HG02571 (cell line): ENCODE measurements around the gene BIRC5.

Experiments
- ATAC-seq: cut with Tn5 transposase; IDR thresholded peaks from one replicate; pipeline ENCODE4 v1.9.1; 2021; ENCODE audit warnings: mild to moderate bottlenecking, moderate library complexity; ENCODE audit not compliant: unreplicated experiment

The BIRC5 gene

DNA sequence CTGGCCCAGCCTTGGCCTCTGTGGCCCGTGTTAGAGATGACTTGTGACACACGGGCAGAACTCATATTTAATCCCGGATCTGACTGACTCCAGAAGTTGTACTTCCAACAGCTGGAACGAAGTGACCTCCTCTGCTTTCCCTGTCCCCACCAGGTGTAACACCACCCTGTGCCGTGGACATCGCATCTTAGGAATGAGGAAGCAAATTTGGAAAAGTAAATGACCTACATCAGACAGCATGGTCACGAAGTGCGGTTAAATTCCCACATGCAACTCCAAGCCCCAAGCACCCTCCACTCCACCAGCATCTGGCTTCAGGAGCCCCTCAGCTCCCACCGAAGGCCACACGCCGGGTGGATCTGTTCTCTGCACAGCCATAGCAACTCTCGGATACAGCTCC is 30.1 kb upstream of the BIRC5 start:
- no peak for ATAC-seq

DNA sequence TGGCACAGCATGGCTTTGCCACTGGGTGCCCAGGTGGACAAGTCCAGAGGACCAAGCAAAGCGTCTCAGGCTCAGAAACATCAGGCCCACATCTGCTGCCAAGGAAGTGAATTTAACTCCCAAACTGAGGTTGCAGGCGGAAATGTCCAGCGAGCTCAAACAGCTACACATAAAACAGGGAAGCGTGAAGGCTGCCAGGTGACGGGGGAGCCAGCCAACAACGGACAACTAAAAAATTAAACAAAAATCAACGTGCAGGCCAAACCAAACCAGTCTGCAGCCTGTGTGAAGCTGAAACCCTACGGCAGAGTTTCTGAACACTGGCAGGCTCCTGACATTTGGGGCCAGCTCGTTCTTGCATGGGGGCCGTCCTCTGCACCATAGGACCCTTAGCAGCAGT is 29.7 kb upstream of the BIRC5 start:
- no peak for ATAC-seq

DNA sequence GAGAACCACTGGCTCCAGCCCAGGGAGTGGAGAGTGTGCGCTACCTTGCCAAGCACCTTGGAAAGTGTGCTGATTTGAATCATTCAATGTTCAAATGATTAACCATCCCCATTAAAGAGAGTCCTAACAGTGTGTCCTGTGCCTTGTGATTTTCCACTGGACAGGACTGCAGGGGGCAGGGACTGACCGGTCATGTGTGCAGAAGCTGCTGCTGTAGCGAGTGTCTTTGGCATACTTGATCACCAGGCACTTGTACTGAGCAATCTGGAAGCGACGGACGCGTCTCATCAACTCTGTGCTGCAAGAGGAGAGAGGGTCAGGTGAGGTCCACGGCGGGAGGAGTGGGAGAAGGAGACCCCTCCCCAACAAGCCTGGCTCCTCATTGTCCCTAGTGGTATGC is 29.2 kb upstream of the BIRC5 start:
- no peak for ATAC-seq

DNA sequence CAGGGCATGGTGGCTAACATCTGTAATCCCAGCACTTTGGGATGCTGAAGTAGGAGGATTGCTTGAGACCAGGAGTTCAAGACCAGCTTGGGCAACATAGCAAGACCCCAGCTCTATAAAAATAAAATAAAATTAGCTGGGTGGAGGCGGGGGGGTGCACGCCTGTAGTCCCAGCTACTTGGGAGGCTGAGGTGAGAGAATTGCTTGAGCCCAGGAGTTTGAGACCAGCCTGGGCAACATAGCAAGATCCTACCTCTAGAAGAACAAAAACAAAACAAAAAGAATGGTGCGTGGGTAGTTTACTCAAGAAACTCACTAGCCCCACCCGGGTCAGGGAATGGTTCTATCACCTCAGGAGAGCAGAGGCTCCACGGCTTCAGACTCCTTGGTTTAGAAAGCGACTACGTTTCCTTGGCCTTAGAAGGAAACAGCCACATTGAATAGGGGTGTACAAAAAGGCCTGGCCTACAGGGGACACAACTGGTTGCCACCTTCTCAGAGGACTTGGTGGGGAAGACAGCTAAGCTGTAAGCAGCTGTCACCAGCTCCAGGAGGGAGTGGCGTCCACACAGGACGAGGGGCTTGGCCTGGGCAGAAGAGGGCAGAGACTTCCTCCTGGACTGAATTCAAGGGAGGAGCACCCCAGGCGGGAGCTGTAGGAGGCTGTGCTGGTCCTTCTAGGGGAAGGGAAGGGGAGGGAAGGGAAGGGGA is 27.9 kb upstream of the BIRC5 start:
- no peak for ATAC-seq

DNA sequence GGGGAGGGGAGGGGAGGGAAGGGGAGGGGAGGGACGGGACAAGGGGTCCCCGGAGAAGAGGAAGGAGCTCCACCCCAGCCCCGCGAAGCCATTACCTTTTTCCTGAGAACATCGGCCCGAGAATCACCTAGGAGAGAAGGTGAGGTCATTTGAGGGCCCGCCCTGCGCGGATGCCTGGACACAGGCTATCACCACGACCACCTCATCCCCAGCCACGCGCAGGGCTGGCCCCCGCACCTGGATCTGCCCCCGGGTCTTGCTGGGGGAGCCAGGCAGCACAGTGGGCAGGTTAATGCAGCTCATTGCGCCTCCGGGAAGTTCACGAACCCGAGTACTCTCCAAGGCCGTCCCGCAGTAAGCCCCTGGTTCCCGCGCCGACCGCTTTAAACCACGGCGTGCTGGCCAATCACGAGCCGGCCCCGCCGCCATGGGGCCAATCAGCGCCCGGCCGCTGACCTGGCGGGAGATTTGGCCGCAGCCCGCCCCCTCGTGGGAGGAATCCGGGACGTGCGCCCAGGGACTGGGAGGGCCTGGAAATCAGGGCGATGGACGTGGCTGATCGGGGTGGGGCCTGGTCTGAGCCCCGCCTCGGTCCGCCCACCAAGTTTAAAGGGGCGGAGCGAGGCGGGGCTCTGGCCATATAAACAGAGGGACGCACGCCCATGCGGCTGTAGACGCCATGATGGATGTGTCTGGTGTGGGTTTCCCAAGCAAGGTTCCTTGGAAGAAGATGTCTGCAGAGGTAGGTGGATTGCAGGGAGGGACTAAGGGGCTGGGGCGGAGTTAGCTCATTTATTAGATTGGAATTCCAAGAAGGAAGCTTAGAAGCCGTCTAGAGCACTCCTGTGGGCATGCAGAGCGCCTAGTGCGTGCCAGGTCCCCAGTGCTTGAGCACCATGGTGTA is 27.1 kb upstream of the BIRC5 start, which contains the start of the genes AFMID and TK1:
TSS of gene AFMID (plus strand) at position 671 of the 904 bp plus-strand sequence. CDS start at position 680, 9 bp downstream.
TSS of gene TK1 (minus strand) at position 361 of the 904 bp plus-strand sequence. CDS start at position 303, 58 bp downstream.
- ATAC-seq, result peak; percentile 91

DNA sequence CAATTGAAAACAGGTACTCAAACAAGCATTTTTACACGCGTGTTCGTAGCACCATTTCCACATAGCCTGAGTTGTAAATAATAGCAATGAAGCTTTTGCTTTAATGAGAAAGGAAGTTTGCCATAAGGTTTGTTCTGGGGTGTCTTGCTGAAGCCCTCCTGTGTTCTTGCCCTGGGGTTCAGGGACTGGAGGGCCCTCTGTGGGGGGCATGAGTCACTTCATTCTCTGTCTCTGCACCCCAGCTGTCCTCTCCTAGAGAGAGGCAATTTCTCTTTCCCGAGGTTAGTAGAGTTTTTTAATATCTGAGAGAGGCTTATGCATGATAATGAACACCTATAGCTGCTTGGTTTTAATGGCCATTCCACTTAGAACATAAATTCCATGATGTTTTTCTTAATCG is 17.3 kb upstream of the BIRC5 start:
- no peak for ATAC-seq

DNA sequence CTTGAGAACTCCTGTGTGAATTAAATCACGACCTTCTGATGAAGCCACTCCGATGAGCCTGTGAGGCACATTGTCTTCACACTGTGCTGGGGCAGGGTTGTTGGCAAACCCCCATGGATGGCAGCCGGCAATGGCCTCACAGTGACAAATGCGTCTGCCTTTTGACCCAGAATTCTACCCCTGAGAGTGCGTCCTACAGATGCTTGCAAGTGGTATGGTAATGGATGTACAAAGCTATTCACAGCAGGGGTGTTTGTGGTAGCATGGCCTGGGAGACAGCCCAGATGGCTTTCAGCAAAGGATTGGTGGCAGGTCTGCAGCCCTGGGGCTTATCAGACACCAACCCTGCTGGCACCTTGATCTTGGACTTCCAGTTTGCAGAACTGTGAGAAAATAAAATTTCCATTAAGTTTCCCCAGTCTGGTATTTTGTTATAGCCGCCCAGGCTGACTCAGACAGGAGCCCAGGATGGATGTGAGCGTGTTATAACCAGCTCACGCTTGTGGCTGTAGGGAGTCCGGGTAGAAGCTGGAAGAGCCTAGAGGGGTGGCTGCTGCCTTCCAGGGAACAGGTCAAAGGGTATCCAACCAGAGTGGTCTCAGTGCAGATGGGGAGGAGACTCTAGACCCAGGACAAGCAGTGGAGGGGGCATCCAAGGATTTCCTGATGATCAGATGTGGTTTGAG is 16.8 kb upstream of the BIRC5 start:
- ATAC-seq, result no peak

DNA sequence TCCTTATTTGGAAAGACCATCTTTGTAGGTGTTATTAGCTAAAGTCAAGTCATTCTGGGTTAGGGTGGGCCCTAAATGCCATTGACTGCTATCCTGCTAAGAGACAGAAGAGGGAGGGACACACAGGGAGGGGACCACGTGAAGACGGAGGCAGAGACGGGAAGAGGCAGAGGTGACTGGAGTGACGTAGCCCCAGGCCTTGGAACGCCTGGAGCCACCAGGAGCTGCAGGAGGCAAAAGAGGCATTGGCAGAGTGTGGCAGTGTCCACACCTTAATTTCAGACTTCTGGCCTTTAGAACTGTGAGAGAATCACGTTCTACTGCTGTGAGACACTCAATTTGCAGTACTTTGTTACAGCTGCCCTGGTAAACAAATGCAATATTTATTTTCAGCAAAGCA is 13.6 kb upstream of the BIRC5 start:
- no peak for ATAC-seq

DNA sequence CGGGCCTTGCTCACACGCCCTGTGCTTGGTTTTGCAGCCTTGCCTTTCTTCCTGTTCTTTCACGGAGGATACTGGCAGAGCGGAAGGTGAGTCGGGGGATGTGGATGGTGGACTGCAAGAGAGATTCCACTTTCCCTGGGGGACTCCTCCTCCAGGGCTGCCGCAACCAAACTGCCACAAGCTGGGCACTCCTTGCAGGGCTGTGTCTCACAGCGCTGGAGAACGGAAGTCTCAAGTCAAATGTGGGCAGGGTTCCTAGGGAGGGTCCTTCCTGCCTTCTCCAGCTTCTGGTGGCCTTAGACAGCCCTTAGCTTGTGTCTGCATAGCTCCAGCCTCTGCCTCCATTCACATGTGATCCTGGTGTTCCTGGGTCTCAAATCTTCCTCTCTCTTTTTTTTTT is 11.4 kb upstream of the BIRC5 start:
- ATAC-seq, result no peak

DNA sequence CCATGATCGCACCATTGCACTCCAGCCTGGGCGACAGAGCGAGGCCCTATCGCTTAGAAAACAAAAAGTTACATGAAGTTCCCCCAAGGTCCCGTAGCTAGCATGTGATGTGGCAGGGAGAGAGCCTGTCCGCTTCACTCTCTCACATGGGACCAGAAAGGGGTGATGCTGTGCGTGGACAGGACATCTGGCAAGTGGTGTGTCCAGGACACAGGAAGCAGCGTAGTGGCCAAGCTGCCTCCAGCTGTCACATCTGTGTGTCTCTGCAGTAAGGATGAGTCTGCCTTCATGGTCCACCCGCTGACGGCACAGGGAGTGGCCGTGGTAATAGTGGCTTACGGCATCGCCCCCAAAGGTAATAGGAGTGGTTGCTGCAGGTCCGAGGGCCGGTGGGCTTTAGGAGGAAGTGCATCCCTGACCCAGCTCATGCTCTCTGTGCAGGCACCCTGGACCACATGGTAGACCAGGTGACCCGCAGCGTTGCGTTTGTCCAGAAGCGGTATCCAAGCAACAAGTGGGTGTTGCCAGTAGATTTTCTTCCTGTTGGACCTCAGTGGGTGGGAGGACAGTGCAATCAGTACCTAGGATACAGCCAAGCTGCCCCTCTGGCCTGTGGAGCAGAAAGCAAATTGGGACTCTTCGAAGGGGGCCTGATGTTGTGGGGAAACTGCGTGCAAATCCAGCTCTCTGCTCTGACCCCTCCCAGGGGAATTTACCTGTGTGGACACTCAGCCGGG is 9.5 kb upstream of the BIRC5 start:
- no peak for ATAC-seq

DNA sequence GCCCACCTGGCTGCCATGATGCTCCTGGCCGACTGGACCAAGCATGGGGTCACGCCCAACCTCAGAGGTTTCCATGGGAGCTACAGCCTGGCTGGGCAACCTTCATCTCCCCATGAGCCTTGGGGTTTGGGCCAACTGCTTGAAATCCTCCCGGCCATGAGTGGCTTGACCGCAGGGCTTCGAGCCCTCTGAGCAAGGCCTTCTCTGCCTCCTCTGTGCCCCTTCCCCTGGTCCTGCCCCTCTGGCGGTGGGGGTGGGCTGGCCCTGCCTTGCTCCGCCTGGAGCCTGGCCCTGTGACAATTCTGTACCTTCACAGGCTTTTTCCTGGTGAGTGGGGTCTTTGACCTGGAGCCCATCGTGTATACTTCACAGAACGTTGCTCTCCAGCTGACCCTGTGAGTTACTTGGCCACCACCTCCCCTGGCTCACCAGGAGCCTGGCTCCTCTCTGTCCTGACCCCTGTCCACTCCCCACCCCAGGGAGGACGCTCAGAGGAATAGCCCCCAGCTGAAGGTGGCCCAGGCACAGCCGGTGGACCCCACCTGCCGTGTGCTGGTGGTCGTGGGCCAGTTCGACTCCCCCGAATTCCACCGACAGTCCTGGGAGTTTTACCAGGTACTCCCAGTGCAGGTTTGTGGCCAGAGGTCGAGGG is 8.8 kb upstream of the BIRC5 start:
- no peak for ATAC-seq

DNA sequence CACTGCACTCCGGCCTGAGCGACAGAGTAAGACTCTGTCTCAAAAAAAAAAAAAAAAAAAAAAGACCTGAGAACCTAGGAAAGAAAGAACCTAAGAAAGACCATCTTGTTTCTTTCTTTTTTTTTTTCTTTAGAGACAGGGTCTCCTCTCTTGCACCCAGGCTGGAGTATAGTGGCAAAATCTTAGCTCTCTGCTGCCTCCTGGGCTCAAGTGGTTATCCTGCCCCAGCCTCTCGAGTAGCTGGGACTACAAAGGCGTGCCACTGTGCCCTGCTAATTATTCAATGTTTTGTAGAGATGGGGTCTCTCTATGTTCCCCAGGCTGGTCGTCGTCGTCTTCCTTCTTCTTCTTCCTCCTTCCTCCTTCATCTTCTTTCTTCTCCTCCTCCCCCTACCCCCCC is 7.8 kb upstream of the BIRC5 start:
- ATAC-seq, result no peak

DNA sequence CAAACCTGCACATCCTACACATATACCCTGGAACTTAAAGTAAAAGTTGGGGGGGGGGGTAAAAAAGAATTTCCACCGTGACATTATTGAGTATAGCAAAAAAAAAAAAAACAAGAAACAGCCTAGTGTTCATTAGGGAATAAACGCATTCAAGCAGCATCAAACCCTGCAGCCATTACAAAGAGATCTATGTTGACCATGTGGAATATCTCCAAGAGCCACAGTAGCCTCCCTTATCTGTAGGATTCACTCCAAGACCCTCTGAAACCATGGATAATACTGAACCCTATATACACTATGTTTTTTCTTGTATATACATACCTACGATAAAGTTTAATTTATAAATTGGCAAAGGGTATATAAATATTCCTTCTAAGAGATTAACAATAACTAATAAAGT is 5.6 kb upstream of the BIRC5 start:
- no peak for ATAC-seq

DNA sequence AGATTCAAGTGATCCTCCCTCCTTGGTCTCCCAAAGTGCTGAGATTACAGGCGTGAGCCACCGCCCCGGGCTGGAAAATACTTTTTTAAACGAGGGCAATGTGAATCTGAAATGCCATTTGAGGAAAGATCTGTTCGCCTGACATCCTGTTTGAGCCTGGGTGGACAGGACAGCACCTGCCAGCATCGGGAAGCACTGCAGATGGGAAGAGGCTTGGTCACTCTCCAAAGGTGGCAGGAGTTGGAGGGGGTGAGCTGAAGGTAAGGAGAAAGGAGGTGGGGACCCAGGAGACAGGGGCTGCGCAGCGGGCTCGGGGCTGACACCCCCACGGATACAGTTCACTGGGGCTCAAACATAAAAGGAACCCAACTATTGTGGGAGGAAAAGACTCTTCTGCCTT is 3.9 kb upstream of the BIRC5 start:
- no peak for ATAC-seq

DNA sequence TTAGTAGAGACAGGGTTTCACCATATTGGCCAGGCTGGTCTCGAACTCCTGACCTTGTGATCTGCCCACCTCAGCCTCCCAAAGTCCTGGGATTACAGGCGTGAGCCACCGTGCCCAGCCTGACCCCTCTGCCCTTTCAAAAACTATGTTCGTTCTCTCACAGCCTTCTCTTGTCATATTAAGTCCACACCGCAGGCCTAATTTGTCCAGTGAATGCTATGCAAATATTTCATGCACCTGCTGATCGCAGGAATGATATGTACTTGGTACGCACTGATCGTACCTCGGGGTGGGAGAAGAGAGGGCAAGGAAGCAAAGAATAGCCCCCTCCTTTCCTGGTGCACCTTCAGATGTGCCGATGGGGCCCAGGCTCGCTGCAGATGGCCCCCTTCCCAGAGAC is 3.0 kb upstream of the BIRC5 start:
- ATAC-seq, result no peak

DNA sequence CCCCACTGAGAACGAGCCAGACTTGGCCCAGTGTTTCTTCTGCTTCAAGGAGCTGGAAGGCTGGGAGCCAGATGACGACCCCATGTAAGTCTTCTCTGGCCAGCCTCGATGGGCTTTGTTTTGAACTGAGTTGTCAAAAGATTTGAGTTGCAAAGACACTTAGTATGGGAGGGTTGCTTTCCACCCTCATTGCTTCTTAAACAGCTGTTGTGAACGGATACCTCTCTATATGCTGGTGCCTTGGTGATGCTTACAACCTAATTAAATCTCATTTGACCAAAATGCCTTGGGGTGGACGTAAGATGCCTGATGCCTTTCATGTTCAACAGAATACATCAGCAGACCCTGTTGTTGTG is 631 bp downstream of the BIRC5 start:
- ATAC-seq, result no peak

DNA sequence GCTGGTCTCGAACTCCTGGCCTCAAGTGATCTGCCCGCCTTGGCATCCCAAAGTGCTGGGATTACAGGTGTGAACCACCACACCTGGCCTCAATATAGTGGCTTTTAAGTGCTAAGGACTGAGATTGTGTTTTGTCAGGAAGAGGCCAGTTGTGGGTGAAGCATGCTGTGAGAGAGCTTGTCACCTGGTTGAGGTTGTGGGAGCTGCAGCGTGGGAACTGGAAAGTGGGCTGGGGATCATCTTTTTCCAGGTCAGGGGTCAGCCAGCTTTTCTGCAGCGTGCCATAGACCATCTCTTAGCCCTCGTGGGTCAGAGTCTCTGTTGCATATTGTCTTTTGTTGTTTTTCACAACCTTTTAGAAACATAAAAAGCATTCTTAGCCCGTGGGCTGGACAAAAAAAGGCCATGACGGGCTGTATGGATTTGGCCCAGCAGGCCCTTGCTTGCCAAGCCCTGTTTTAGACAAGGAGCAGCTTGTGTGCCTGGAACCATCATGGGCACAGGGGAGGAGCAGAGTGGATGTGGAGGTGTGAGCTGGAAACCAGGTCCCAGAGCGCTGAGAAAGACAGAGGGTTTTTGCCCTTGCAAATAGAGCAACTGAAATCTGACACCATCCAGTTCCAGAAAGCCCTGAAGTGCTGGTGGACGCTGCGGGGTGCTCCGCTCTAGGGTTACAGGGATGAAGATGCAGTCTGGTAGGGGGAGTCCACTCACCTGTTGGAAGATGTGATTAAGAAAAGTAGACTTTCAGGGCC is 5.5 kb downstream of the BIRC5 start:
- ATAC-seq, result no peak

DNA sequence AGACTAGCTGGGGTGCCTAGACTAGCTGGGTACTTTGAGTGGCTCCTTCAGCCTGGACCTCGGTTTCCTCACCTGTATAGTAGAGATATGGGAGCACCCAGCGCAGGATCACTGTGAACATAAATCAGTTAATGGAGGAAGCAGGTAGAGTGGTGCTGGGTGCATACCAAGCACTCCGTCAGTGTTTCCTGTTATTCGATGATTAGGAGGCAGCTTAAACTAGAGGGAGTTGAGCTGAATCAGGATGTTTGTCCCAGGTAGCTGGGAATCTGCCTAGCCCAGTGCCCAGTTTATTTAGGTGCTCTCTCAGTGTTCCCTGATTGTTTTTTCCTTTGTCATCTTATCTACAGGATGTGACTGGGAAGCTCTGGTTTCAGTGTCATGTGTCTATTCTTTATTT is 9.0 kb downstream of the BIRC5 start:
- no peak for ATAC-seq

DNA sequence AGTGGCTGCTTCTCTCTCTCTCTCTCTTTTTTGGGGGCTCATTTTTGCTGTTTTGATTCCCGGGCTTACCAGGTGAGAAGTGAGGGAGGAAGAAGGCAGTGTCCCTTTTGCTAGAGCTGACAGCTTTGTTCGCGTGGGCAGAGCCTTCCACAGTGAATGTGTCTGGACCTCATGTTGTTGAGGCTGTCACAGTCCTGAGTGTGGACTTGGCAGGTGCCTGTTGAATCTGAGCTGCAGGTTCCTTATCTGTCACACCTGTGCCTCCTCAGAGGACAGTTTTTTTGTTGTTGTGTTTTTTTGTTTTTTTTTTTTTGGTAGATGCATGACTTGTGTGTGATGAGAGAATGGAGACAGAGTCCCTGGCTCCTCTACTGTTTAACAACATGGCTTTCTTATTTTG is 9.7 kb downstream of the BIRC5 start:
- ATAC-seq, result no peak
